HG03432 (cell line): ENCODE measurements around the gene GNG7.
"Not testable (repeated sequence)": the region's sequence is repeated elsewhere in the genome, so short reads cannot be mapped to it uniquely, and the experiment has no call there.

Experiments
- ATAC-seq: cut with Tn5 transposase; IDR thresholded peaks from one replicate; pipeline ENCODE4 v1.9.1; 2021; ENCODE audit warnings: mild to moderate bottlenecking, moderate library complexity; ENCODE audit not compliant: unreplicated experiment

The GNG7 gene

GRCh38 chr19:2606774-2607173 lies 95.7 kb downstream of the GNG7 start:
- not testable (repeated sequence) for ATAC-seq

- not testable (repeated sequence) for ATAC-seq
Observed at GRCh38 chr19:2605889-2606288, 96.6 kb downstream of the GNG7 start.

- ATAC-seq = no peak
Observed at GRCh38 chr19:2604747-2605329, 97.7 kb downstream of the GNG7 start.

- ATAC-seq = no peak
Observed at GRCh38 chr19:2603334-2603733, 99.2 kb downstream of the GNG7 start.

GRCh38 chr19:2602391-2603181 lies 99.9 kb downstream of the GNG7 start:
- ATAC-seq = no peak

- no peak for ATAC-seq
Observed at GRCh38 chr19:2600914-2601870, 101.3 kb downstream of the GNG7 start.

- no peak for ATAC-seq
Observed at GRCh38 chr19:2594319-2594718, 108.2 kb downstream of the GNG7 start.

GRCh38 chr19:2592824-2593223 lies 109.7 kb downstream of the GNG7 start:
- ATAC-seq = no peak

GRCh38 chr19:2591537-2592291 lies 110.8 kb downstream of the GNG7 start:
- ATAC-seq = no peak

- no peak for ATAC-seq
Observed at GRCh38 chr19:2590630-2591399, 111.7 kb downstream of the GNG7 start.

DNA sequence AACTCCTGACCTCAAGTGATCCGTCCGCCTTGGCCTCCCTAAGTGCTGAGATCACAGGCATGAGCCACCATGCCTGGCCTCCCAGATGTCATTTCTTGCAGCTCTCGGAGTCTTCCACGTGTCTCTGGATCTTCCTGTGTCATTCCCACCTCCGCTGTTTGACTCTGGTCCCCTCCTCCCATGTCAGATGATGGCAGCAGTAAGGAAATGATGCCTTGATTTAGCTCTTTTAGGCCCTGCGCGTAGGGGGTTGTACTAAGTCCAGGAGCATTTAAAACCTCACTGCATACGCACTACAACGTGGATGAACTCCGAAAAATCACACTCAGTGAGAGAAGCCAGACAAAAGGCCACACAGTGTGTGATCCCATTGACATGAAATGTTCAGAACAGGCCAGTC lies 113.1 kb downstream of the GNG7 start:
- ATAC-seq = no peak

DNA sequence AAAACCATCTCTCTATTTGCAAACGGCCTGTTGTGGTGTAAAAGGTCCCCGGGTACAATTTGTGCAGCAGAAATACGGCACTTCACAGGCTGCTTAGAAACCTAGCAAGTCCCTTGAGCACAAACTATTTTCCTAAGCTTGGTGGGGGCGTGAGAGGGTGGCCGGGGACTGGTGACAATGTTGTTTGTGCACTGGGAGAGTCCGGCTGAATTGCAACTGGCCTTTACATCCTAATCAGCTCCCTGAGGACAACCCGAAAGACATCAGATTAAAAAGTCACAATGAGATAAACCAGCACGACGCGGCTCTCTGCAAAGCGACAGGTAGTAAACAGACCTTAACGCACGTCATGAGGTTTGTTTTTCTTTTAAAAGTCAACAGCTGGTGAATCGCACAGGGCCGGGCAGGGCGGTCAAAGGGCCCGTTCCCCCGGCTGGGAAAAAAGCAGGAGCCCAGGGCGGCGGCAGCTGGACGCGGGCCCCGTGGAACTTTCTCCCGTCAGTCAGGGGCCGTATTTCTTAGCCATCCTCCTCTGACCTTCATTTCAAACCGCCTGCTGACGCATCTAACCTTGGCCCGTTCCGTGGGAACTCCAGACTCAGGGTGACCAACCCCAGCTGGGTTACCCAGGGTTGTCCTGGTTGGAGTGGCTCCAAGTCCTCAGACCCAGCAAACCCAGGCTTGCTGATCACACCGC lies 114.3 kb downstream of the GNG7 start:
- no peak for ATAC-seq

DNA sequence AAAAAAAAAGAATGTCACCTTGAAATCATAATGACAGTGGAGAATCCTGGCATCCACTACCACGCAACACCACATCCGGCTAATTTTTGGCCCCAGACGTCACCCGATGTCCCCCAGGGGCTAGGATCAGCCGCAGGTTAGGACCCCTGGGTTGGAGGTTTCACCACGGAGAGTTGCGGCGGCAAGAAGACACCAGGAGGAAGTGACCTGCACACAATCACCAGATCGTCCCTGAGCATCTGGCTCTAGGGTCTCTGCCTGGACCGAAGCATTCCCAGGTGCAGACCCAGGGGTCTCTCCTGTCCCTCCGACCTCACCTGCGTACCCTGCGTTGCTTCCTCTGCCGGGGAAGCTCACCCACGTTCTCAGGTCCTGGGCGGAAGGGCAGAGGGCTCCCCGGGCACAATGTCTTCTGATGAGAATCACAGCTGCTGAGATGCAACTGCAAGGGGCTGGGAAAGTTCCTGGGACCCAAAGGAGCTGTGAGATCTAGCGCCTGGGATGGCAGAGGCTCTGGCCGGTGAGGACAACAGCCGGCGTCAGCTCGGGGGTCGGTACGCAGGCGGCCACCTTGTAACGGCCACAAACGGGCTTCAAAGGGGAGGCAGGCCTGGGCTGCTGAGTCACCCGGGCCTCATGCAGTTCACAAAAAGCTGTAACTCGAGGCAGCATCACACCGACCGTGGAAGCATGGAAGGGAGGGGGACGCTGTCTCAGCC lies 115.3 kb downstream of the GNG7 start:
- no peak for ATAC-seq

DNA sequence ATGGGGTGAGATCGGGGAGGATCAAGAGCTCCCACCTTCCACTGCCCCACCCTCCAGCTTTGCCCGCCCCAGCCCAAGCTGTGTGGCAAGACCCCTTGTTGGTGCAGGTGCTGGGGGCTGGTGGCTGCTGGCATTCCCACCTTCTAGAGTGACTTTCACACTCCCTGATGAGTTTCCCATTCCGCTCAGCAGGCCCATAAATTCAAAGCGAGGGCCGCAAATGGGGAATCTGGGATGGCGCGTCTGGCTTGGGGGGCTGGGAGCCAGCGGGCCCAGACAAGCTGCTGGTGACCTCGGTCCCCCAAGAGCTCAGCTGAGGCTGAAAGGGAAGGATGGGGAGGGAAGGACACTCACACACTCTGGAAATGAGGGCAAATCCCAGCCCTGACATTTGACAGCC lies 116.3 kb downstream of the GNG7 start:
- ATAC-seq = no peak

DNA sequence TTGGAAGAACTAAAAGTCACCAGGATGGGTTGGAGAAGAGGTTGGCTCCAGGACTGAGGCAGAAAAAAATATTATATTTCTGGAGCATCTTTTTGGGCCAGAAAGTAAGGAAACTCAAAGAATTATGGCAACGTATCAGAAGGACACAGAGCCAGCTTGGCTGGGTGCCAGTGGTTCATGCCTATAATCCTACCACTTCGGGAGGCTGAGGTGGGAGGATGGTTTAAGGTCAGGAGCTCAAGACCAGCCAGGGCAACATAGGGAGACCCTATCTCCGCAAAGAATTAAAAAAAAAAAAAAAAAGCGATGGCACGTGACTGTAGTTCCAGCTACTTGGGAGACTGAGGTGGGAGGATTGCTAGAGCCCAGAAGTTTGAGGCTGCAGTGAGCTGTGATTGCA lies 118.5 kb downstream of the GNG7 start:
- no peak for ATAC-seq

GRCh38 chr19:2582984-2583956 lies 119.2 kb downstream of the GNG7 start:
- ATAC-seq = no peak

GRCh38 chr19:2580396-2580795 lies 122.1 kb downstream of the GNG7 start:
- not testable (repeated sequence) for ATAC-seq
